Vagina (tissue), 2 donors: ENCODE results near the gene ZNF778. TPM values are rescaled to one million over a fixed set of nuclear protein-coding genes. Genes with fewer than 3 reads are reported as not detected.

Experiments used
- DNase-seq, 2 donors: peaks; one replicate each; pipeline ENCODE4 v3.0.0-alpha.2; 2017; ENCODE audit errors: extremely low spot score in 2 of 2
- H3K27ac ChIP-seq: fragments of 200-600 bp; sonication (generic); one replicate; pipeline ENCODE4 v1.5.1; 2019
- H3K27me3 ChIP-seq: fragments of 200-600 bp; sonication (generic); one replicate; pipeline ENCODE4 v1.5.1; 2019
- H3K36me3 ChIP-seq, 2 donors: fragments of 200-600 bp; sonication (generic); one replicate each; pipeline ENCODE4 v1.5.1; 2017 to 2019
- H3K4me1 ChIP-seq: fragments of 200-600 bp; sonication (generic); one replicate; pipeline ENCODE4 v1.5.1; 2019
- H3K4me3 ChIP-seq, 2 donors: fragments of 200-600 bp; sonication (generic); 1 replicate in 1 of 2; 2 replicates in 1 of 2; pipeline ENCODE4 v1.5.1; 2016 to 2019
- H3K9me3 ChIP-seq: fragments of 200-600 bp; sonication (generic); one replicate; pipeline ENCODE4 v1.5.1; 2019
- CTCF ChIP-seq, 3 experiments: fragments of 450-650 bp in 2 of 3; fragments of 200-600 bp in 1 of 3; sonication (generic) in 1 of 3; IDR thresholded peaks; one replicate each; pipeline ENCODE4 v1.5.1; 2017 to 2019; ENCODE audit warnings: antibody characterized with exemption in 3 of 3, mild to moderate bottlenecking in 2 of 3, moderate library complexity in 2 of 3
- POLR2A ChIP-seq, 2 donors: fragments of 450-650 bp; IDR thresholded peaks; one replicate each; pipeline ENCODE4 v1.6.1; 2017; ENCODE audit warnings: antibody characterized with exemption in 2 of 2, mild to moderate bottlenecking in 2 of 2, moderate library complexity in 2 of 2
- POLR2AphosphoS5 ChIP-seq, 2 donors: sonication (generic); formaldehyde crosslinking; IDR thresholded peaks; one replicate each; pipeline ENCODE4 v1.9.0; 2017; ENCODE audit warnings: antibody characterized with exemption in 2 of 2, mild to moderate bottlenecking in 2 of 2, low read depth in 1 of 2; ENCODE audit not compliant: insufficient read depth in 1 of 2
- intact Hi-C: fragments of 100-400 bp; cut with DNase I; formaldehyde crosslinking; loops from one replicate; pipeline ENCODE4 v1.15.1; 2023
- total RNA-seq: library from RNA; depleted of rRNA; stranded (reverse); fragments of >200 nt; gene quantifications from one replicate; pipeline ENCODE4 v1.2.3, GENCODE V29; 2016

Gene ZNF778
- total RNA-seq, 1 donor from 2014 or later, result 6.6 TPM

DNA sequence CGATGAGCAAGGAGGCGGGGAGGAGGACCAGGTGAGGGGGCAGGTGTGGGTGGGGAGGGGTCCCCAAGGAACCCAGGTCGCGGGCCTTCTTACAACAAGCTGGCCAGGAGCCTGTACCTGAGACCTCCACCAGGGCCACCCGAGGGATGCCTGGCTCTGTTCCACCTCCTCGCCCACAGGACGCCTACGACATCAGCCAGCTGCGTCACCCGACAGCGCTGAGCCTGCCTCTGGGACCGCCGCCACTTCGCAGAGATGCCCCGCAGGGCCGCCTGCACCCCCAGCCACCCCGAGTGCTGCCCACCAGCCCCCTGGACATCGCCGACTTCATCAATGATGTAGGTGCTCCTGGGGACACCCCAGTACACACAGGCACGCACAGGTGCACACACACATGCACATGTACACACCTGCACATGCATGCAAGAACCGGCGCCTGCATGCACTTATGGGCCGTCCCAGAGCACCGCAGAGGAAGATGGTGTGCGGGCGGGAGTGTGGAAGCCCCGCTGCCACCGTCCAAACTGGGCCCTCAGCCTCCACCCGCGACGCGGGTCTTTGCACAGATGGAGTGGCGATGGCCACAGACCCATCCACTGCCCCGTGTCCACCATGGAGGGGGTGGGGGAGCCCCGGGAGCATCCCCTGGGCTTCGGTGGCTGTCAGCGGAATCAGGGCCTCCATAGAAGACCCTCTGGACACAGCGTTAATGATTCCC, 23.8 kb upstream of the ZNF778 start:
- intact Hi-C loops, result no loop called here
- TF ChIP-seq POLR2A (IDR thresholded peaks at IDR 0.05) (no peak), CTCF (IDR thresholded peaks at IDR 0.05) (no peak), POLR2AphosphoS5 (IDR thresholded peaks at IDR 0.05; ENCODE audit: insufficient read depth in 1 of 2, low read depth in 1 of 2) (no peak)
- H3K9me3 ChIP-seq, result no peaks in the 10 kb centered on the region
- no peak overlapping the region for H3K4me3 ChIP-seq
- no peaks in the 10 kb centered on the region for H3K27me3 ChIP-seq
- H3K36me3 ChIP-seq, result no peaks in the 10 kb centered on the region
- no peak for DNase-seq
- peaks cover 10% of the 10 kb centered on the region for H3K4me1 ChIP-seq
- H3K27ac ChIP-seq, result no peak overlapping the region

DNA sequence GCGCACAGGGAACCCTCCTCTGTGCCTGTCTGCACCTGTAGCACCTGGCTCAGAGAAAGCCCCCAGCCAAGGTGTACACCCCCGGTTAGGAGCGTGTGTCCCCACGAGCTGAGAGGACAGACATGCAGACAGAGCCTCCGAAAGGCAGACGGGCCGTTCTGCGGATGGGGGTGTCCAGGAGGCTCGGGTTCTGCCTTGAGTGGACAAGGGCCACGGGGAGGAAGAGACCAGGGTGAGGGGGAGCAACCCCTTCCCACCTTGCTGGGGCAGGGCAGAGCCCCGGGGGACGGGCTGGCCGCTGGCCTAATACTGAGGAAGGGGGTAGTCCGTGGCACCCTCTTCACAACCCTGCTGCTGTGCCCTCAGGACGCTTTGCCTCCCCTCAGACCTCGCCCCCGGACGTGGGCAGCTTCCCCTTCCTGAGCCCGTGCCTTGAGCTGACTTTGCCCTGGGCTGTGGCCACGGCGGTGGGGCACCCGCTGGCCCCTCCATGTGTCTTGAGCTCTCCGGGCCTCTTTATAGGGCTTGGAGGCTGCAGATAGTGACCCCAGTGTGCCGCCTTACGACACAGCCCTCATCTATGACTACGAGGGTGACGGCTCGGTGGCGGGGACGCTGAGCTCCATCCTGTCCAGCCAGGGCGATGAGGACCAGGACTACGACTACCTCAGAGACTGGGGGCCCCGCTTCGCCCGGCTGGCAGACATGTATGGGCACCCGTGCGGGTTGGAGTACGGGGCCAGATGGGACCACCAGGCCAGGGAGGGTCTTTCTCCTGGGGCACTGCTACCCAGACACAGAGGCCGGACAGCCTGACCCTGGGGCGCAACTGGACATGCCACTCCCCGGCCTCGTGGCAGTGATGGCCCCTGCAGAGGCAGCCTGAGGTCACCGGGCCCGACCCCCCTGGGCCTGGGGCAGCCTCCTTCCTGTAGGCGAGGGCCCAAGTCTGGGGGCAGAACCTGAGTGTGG, 22.9 kb upstream of the ZNF778 start:
- Histone ChIP-seq H3K9me3 (no peaks in the 10 kb centered on the region), H3K36me3 (no peaks in the 10 kb centered on the region), H3K27ac (no peak overlapping the region), H3K4me1 (peaks cover 10% of the 10 kb centered on the region), H3K4me3 (no peak overlapping the region), H3K27me3 (no peaks in the 10 kb centered on the region)
- TF ChIP-seq CTCF (IDR thresholded peaks at IDR 0.05), result no peak
- no peak for TF ChIP-seq POLR2A (IDR thresholded peaks at IDR 0.05)
- TF ChIP-seq POLR2AphosphoS5 (IDR thresholded peaks at IDR 0.05; ENCODE audit: insufficient read depth in 1 of 2, low read depth in 1 of 2), result no peak
- intact Hi-C loops, result no loop called here
- DNase-seq, result no peak

DNA sequence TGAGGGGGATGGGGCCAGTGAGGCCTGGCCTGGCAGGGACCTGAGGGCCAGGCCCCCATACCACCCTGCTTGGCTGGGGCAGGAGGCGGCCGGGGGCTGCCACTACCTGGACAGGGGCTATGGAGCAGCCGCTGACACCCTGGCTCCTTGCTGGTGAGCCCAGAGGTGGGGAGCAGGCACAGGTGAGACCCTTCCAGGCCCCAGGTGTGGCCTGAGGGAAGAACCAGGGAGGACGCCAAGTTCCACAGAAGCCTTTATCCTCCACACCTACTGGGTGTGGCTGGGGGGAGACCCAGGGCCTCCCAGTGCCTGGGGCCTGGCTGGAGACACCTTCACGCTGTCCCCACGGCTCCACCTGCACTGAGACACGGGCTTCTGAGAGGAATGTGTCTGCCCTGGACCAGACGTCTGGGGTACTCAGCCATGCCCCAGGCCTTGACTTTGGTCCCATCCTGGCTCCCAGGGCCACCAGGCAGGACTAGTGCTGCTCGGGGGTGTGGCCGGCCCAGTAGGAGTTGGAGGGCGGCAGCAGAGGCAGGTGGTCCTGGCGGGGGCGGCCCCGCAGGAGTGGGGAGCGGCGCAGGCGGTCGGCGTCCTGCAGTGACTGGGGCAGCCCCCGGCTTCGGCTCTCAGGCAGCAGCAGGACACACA, 21.9 kb upstream of the ZNF778 start:
- H3K4me3 ChIP-seq, result no peak overlapping the region
- no peaks in the 10 kb centered on the region for H3K27me3 ChIP-seq
- H3K9me3 ChIP-seq, result no peaks in the 10 kb centered on the region
- H3K36me3 ChIP-seq, result no peaks in the 10 kb centered on the region
- no peak for TF ChIP-seq POLR2AphosphoS5 (IDR thresholded peaks at IDR 0.05; ENCODE audit: insufficient read depth in 1 of 2, low read depth in 1 of 2)
- TF ChIP-seq CTCF (IDR thresholded peaks at IDR 0.05), result no peak
- TF ChIP-seq POLR2A (IDR thresholded peaks at IDR 0.05), result no peak
- DNase-seq, result no peak
- no peak overlapping the region for H3K27ac ChIP-seq
- intact Hi-C loops, result no loop called here
- peaks cover 18% of the 10 kb centered on the region for H3K4me1 ChIP-seq

DNA sequence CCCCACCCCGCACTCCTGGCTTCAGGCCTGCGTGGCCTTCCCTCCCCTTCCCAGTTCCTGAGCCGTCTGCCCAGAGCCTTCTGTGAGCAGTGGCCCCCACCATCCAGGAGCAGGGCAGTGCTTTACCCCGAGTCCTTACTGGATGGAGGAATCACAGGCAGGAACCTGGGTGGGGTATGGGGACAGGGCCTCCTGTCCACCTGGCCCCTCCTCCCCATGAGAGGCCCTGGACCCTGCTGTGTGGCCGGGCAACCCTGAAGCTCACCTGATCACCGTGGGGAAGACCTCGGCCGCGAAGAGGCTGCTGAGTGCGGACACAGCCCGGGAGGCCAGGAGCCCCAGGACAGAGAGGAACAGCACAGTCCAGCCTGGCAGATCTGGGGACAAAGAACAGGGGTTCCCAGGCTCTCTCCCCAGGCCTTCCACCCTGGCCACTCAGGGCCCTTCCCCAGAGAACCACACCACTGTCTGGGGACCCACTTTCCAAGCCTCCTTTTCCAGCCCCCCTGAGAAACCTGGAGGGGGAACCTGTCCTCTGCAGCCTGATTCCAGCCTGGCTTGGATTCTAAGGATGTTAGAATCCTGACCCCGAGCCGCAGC, 20.4 kb upstream of the ZNF778 start:
- Histone ChIP-seq H3K9me3 (no peaks in the 10 kb centered on the region), H3K4me1 (peaks cover 21% of the 10 kb centered on the region), H3K27ac (no peak overlapping the region), H3K4me3 (no peak overlapping the region), H3K27me3 (no peaks in the 10 kb centered on the region), H3K36me3 (no peaks in the 10 kb centered on the region)
- intact Hi-C loops, result no loop called here
- TF ChIP-seq POLR2A (IDR thresholded peaks at IDR 0.05), result no peak
- TF ChIP-seq CTCF (IDR thresholded peaks at IDR 0.05), result no peak
- no peak for TF ChIP-seq POLR2AphosphoS5 (IDR thresholded peaks at IDR 0.05; ENCODE audit: insufficient read depth in 1 of 2, low read depth in 1 of 2)
- DNase-seq, result no peak
